Chondrocyte (in vitro differentiated cells): ENCODE measurements around the gene ASIC1. TPM values are rescaled to one million over a fixed set of nuclear protein-coding genes. Genes with fewer than 3 reads are reported as not detected.

Experiments used
- DNase-seq: peaks from one replicate; pipeline ENCODE4 v3.0.0; 2021; ENCODE audit warnings: mixed read lengths, low spot score
- H3K27ac Mint-ChIP-seq: one replicate; pipeline ENCODE4 v1.8.0; 2021; ENCODE audit warnings: mild to moderate bottlenecking, moderate library complexity, mixed read lengths; ENCODE audit not compliant: unreplicated experiment
- H3K27me3 Mint-ChIP-seq: 2 replicates; pipeline ENCODE4 v1.8.0; 2021; ENCODE audit warnings: low read depth, mixed read lengths
- H3K36me3 Mint-ChIP-seq: 2 replicates; pipeline ENCODE4 v1.8.0; 2021; ENCODE audit warnings: low read depth, mixed read lengths
- H3K4me1 Mint-ChIP-seq: 2 replicates; pipeline ENCODE4 v1.8.0; 2021; ENCODE audit warnings: low read depth, mild to moderate bottlenecking, mixed read lengths
- H3K4me3 Mint-ChIP-seq: one replicate; pipeline ENCODE4 v1.8.0; 2021; ENCODE audit warnings: mild to moderate bottlenecking, moderate library complexity, mixed read lengths; ENCODE audit not compliant: unreplicated experiment
- H3K9me3 Mint-ChIP-seq: 2 replicates; pipeline ENCODE4 v1.8.0; 2021; ENCODE audit warnings: low read depth, mixed read lengths
- CTCF ChIP-seq: fragments of 200-600 bp; sonication (generic); IDR thresholded peaks from 2 replicates; pipeline ENCODE4 v1.5.0; 2021; ENCODE audit warnings: antibody characterized with exemption, mild to moderate bottlenecking, moderate library complexity
- total RNA-seq: library from RNA; stranded (reverse); gene quantifications from 3 replicates; pipeline ENCODE4 v1.2.1, GENCODE V29; 2021

ASIC1 gene
- total RNA-seq, 1 donor from 2014 or later, result 3.9 TPM

GRCh38 chr12:50085615-50086072 lies 28.2 kb downstream of the ASIC1 start:
- DNase-seq, result no peak
- H3K4me3 Mint-ChIP-seq, result peak overlapping the region; percentile 82
- H3K9me3 Mint-ChIP-seq, result no peaks in the 10 kb centered on the region
- H3K4me1 Mint-ChIP-seq, result peaks cover 46% of the 10 kb centered on the region
- no peak for TF ChIP-seq CTCF
- peak overlapping the region; percentile 88 for H3K27ac Mint-ChIP-seq
- no peaks in the 10 kb centered on the region for H3K27me3 Mint-ChIP-seq
- peaks cover 20% of the 10 kb centered on the region for H3K36me3 Mint-ChIP-seq

GRCh38 chr12:50086148-50086547 lies 28.8 kb downstream of the ASIC1 start:
- no peak for TF ChIP-seq CTCF
- peaks cover 46% of the 10 kb centered on the region for H3K4me1 Mint-ChIP-seq
- H3K4me3 Mint-ChIP-seq, result peak overlapping the region; percentile 82
- H3K27ac Mint-ChIP-seq, result peak overlapping the region; percentile 88
- peak; percentile 65 for DNase-seq
- no peaks in the 10 kb centered on the region for H3K27me3 Mint-ChIP-seq
- H3K9me3 Mint-ChIP-seq, result no peaks in the 10 kb centered on the region
- peaks cover 23% of the 10 kb centered on the region for H3K36me3 Mint-ChIP-seq

DNA sequence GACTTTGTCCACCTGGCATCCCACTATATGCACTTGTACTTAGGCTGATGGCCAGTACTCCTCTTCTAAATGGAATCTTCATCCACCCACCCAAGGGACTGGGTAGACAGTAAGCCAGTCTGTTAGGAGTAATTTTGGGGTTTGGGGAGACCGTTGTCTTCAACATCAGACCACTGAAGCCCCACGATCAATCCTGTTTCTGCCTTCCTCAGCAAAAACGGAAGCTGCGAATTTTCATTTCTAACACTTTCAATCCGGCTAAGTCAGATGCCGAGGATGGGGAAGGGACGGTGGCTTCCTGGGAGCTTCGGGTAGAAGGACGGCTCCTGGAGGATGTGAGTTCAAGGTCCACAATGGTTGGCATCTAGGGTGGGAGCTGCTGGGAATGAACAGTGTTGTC lies 29.8 kb downstream of the ASIC1 start:
- H3K9me3 Mint-ChIP-seq, result no peaks in the 10 kb centered on the region
- H3K36me3 Mint-ChIP-seq, result peaks cover 27% of the 10 kb centered on the region
- H3K4me1 Mint-ChIP-seq, result peaks cover 46% of the 10 kb centered on the region
- peak overlapping the region; percentile 90 for H3K27ac Mint-ChIP-seq
- no peaks in the 10 kb centered on the region for H3K27me3 Mint-ChIP-seq
- no peak for TF ChIP-seq CTCF
- DNase-seq, result no peak
- peak overlapping the region; percentile 27 for H3K4me3 Mint-ChIP-seq

- no peaks in the 10 kb centered on the region for H3K27me3 Mint-ChIP-seq
- H3K27ac Mint-ChIP-seq, result peak overlapping the region; percentile 90
- peaks cover 27% of the 10 kb centered on the region for H3K36me3 Mint-ChIP-seq
- no peaks in the 10 kb centered on the region for H3K9me3 Mint-ChIP-seq
- H3K4me3 Mint-ChIP-seq, result peak overlapping the region; percentile 54
- no peak for TF ChIP-seq CTCF
- DNase-seq, result no peak
- peaks cover 46% of the 10 kb centered on the region for H3K4me1 Mint-ChIP-seq
Observed at GRCh38 chr12:50087995-50088394, 30.6 kb downstream of the ASIC1 start.

DNA sequence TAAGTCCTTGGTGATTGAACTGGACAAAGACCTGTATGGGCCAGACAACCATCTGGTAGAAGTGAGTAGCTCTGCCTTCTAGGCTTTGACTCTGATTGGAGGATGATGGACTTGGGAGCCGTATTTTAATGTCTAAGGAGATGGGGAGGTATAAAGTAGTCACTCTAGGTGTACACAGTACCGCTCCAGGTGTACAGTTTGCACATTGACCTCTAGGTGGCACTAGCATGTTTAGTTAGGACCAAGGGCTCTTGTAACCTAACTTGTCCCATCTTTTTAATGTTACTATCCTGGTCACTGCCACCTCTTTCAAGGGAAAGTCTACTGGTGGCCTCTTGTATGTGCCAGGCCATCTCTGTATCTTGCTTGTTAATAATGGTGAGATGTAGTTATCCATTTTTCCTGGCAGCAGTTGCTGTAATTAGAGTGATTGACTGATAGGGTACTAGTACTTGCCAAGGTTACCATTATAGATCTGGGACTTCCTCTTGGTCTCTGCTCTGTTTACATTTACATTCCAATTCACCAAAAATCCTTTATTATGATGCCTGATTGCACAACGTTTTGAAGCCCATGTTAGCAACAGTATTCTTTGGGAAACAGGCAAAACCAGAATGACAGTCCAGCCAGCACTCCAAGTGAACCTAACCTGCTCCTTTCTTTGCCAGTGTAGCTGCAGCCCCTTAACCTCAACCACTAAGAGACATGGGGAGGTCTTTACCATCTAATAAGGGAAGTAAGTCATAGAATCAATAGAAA lies 31.4 kb downstream of the ASIC1 start:
- Mint-ChIP-seq H3K9me3 (no peaks in the 10 kb centered on the region), H3K36me3 (peaks cover 29% of the 10 kb centered on the region), H3K4me3 (peak overlapping the region; percentile 54), H3K27ac (peak overlapping the region; percentile 90), H3K4me1 (peaks cover 42% of the 10 kb centered on the region), H3K27me3 (no peaks in the 10 kb centered on the region)
- peak; percentile 90 for TF ChIP-seq CTCF
- no peak for DNase-seq
